Measurements from ENCODE around the gene SULT1C4.

Gene SULT1C4

DNA sequence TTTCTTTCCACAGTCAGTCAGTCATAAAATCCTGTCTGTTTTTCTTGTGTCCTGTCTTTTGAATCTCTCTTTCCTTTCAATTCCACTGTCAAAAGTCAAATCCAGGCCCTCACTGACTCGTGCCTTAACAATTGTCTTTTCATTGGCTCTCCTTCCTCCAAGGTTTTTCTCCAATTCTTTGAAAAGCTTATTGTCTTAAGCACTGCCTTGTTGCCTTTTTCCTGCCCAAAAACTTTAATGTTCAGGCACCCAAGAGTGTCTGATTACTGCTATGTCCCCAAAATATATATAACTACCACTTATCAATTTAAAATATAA is 13.9 kb upstream of the SULT1C4 start:
- H3K4me1 ChIP-seq (ENCODE audit: insufficient read depth, insufficient read length): no peaks in the 10 kb centered on the region
- H3K36me3 ChIP-seq (ENCODE audit: insufficient read depth, insufficient read length, low read length): no peaks in the 10 kb centered on the region
- TF ChIP-seq ZNF274 (IDR thresholded peaks at IDR 0.05; ENCODE audit: low read depth, low read length) (no peak), YY1 (IDR thresholded peaks at IDR 0.05; ENCODE audit: insufficient read depth, insufficient read length) (no peak), SUZ12 (IDR thresholded peaks at IDR 0.05; ENCODE audit: extremely low read depth, insufficient read depth, insufficient read length) (no peak)
- H3K9me3 ChIP-seq (ENCODE audit: insufficient read depth, low read length): peaks cover 18% of the 10 kb centered on the region
- no peak overlapping the region for H3K4me3 ChIP-seq (ENCODE audit: insufficient read length, low read depth)
- H3K9ac ChIP-seq (ENCODE audit: insufficient read length, low read depth): no peak overlapping the region
- no peaks in the 10 kb centered on the region for H3K27me3 ChIP-seq (ENCODE audit: insufficient read depth, insufficient read length)
- no peak for DNase-seq (ENCODE audit: low read depth, low spot score)

DNA sequence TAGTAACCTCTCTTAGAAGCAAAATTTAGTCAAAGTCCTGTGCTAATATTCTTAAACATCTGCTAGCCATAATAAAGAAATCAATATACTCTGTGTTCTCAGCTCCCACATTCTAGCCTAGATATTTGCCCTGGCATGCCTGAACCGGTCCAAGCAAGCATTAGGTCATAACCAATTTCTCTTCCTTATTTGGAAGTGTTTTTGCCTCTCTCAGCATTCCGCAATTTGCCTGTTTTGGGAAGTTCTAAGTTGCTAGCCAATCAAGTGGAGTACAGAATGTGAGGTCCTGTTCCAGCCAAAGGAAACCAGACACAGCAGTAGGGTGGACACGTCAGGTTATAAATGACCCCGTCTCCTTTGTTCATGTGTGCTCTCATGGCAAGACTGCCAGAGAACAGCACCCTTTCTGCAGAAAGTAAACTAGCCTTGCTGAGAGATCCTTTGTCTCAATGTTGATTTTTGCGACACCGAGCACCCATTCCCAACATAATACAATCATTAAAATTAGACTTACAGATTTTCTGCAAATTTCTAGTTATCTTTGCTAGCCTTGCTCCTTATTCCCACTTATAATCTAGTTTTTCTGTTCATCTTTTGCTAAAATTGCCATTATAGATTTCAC is 13.0 kb upstream of the SULT1C4 start:
- H3K9me3 ChIP-seq (ENCODE audit: insufficient read depth, low read length): peaks cover 18% of the 10 kb centered on the region
- TF ChIP-seq ZNF274 (IDR thresholded peaks at IDR 0.05; ENCODE audit: low read depth, low read length): no peak
- no peak for TF ChIP-seq SUZ12 (IDR thresholded peaks at IDR 0.05; ENCODE audit: extremely low read depth, insufficient read depth, insufficient read length)
- TF ChIP-seq YY1 (IDR thresholded peaks at IDR 0.05; ENCODE audit: insufficient read depth, insufficient read length): no peak
- H3K36me3 ChIP-seq (ENCODE audit: insufficient read depth, insufficient read length, low read length): no peaks in the 10 kb centered on the region
- no peak for DNase-seq (ENCODE audit: low read depth, low spot score)
- no peaks in the 10 kb centered on the region for H3K4me1 ChIP-seq (ENCODE audit: insufficient read depth, insufficient read length)
- H3K9ac ChIP-seq (ENCODE audit: insufficient read length, low read depth): no peak overlapping the region
- H3K4me3 ChIP-seq (ENCODE audit: insufficient read length, low read depth): no peak overlapping the region
- H3K27me3 ChIP-seq (ENCODE audit: insufficient read depth, insufficient read length): no peaks in the 10 kb centered on the region

- TF ChIP-seq YY1 (IDR thresholded peaks at IDR 0.05; ENCODE audit: insufficient read depth, insufficient read length) (no peak), ZNF274 (IDR thresholded peaks at IDR 0.05; ENCODE audit: low read depth, low read length) (no peak), SUZ12 (IDR thresholded peaks at IDR 0.05; ENCODE audit: extremely low read depth, insufficient read depth, insufficient read length) (no peak)
- Histone ChIP-seq H3K9ac (ENCODE audit: insufficient read length, low read depth) (no peak overlapping the region), H3K9me3 (ENCODE audit: insufficient read depth, low read length) (peaks cover 18% of the 10 kb centered on the region), H3K27me3 (ENCODE audit: insufficient read depth, insufficient read length) (no peaks in the 10 kb centered on the region), H3K4me1 (ENCODE audit: insufficient read depth, insufficient read length) (no peaks in the 10 kb centered on the region), H3K36me3 (ENCODE audit: insufficient read depth, insufficient read length, low read length) (no peaks in the 10 kb centered on the region), H3K4me3 (ENCODE audit: insufficient read length, low read depth) (no peak overlapping the region)
- DNase-seq (ENCODE audit: low read depth, low spot score): no peak
Measured at GRCh38 chr2:108365656-108366055, 12.1 kb upstream of the SULT1C4 start.

DNA sequence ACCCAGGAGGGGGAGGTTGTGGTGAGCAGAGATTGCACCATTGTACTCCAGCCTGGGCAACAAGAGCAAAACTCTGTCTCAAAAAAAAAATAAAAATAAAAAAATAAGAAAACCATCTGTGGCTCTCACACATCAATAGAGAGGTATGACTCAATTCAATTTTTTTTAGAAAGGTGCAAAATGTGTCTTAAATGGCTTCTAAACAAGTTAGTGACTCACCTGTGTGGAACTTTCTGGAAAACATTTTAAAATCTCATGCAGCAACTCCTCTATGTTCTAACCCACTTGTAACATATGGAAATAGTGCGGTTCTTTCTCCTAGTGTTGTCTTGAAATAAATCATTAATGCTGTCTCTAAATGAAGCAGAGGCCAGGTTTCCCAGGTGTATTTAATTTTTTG is 10.7 kb upstream of the SULT1C4 start:
- Histone ChIP-seq H3K9ac (ENCODE audit: insufficient read length, low read depth) (no peak overlapping the region), H3K4me1 (ENCODE audit: insufficient read depth, insufficient read length) (no peaks in the 10 kb centered on the region), H3K27me3 (ENCODE audit: insufficient read depth, insufficient read length) (no peaks in the 10 kb centered on the region), H3K9me3 (ENCODE audit: insufficient read depth, low read length) (peaks cover 18% of the 10 kb centered on the region), H3K4me3 (ENCODE audit: insufficient read length, low read depth) (no peak overlapping the region), H3K36me3 (ENCODE audit: insufficient read depth, insufficient read length, low read length) (no peaks in the 10 kb centered on the region)
- no peak for DNase-seq (ENCODE audit: low read depth, low spot score)
- TF ChIP-seq SUZ12 (IDR thresholded peaks at IDR 0.05; ENCODE audit: extremely low read depth, insufficient read depth, insufficient read length): no peak
- no peak for TF ChIP-seq YY1 (IDR thresholded peaks at IDR 0.05; ENCODE audit: insufficient read depth, insufficient read length)
- TF ChIP-seq ZNF274 (IDR thresholded peaks at IDR 0.05; ENCODE audit: low read depth, low read length): no peak

GRCh38 chr2:108367561-108368175 is 10.1 kb upstream of the SULT1C4 start:
- no peaks in the 10 kb centered on the region for H3K4me1 ChIP-seq (ENCODE audit: insufficient read depth, insufficient read length)
- no peak overlapping the region for H3K4me3 ChIP-seq (ENCODE audit: insufficient read length, low read depth)
- H3K9ac ChIP-seq (ENCODE audit: insufficient read length, low read depth): no peak overlapping the region
- TF ChIP-seq ZNF274 (IDR thresholded peaks at IDR 0.05; ENCODE audit: low read depth, low read length): no peak
- TF ChIP-seq SUZ12 (IDR thresholded peaks at IDR 0.05; ENCODE audit: extremely low read depth, insufficient read depth, insufficient read length): no peak
- TF ChIP-seq YY1 (IDR thresholded peaks at IDR 0.05; ENCODE audit: insufficient read depth, insufficient read length): no peak
- peaks cover 18% of the 10 kb centered on the region for H3K9me3 ChIP-seq (ENCODE audit: insufficient read depth, low read length)
- H3K27me3 ChIP-seq (ENCODE audit: insufficient read depth, insufficient read length): no peaks in the 10 kb centered on the region
- no peaks in the 10 kb centered on the region for H3K36me3 ChIP-seq (ENCODE audit: insufficient read depth, insufficient read length, low read length)
- no peak for DNase-seq (ENCODE audit: low read depth, low spot score)

DNA sequence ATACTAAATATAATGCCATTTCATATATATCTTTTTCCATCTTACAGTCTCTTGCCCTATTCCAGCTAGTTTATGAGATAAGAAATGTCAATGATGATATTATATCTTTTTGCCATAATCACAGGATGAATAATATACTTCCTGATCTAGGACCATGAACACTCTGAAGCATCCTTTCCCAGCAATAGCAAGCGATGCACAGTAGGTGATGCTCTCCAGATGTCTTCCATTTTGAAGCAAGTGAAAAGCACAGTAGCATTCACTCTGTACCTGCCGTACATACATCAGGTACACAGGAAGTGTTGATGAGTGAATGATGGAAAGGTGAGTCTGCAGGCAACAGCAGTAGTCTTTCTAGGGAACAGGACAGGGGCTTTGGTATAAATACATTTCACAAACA is 8.6 kb upstream of the SULT1C4 start:
- H3K36me3 ChIP-seq (ENCODE audit: insufficient read depth, insufficient read length, low read length): no peaks in the 10 kb centered on the region
- no peak overlapping the region for H3K4me3 ChIP-seq (ENCODE audit: insufficient read length, low read depth)
- TF ChIP-seq SUZ12 (IDR thresholded peaks at IDR 0.05; ENCODE audit: extremely low read depth, insufficient read depth, insufficient read length): no peak
- no peak for TF ChIP-seq ZNF274 (IDR thresholded peaks at IDR 0.05; ENCODE audit: low read depth, low read length)
- TF ChIP-seq YY1 (IDR thresholded peaks at IDR 0.05; ENCODE audit: insufficient read depth, insufficient read length): no peak
- H3K9me3 ChIP-seq (ENCODE audit: insufficient read depth, low read length): peaks cover 18% of the 10 kb centered on the region
- H3K27me3 ChIP-seq (ENCODE audit: insufficient read depth, insufficient read length): no peaks in the 10 kb centered on the region
- H3K9ac ChIP-seq (ENCODE audit: insufficient read length, low read depth): no peak overlapping the region
- H3K4me1 ChIP-seq (ENCODE audit: insufficient read depth, insufficient read length): no peaks in the 10 kb centered on the region
- no peak for DNase-seq (ENCODE audit: low read depth, low spot score)

- H3K4me1 ChIP-seq (ENCODE audit: insufficient read depth, insufficient read length): no peaks in the 10 kb centered on the region
- no peaks in the 10 kb centered on the region for H3K27me3 ChIP-seq (ENCODE audit: insufficient read depth, insufficient read length)
- DNase-seq (ENCODE audit: low read depth, low spot score): no peak
- no peaks in the 10 kb centered on the region for H3K36me3 ChIP-seq (ENCODE audit: insufficient read depth, insufficient read length, low read length)
- H3K4me3 ChIP-seq (ENCODE audit: insufficient read length, low read depth): no peak overlapping the region
- H3K9ac ChIP-seq (ENCODE audit: insufficient read length, low read depth): no peak overlapping the region
- TF ChIP-seq SUZ12 (IDR thresholded peaks at IDR 0.05; ENCODE audit: extremely low read depth, insufficient read depth, insufficient read length) (no peak), ZNF274 (IDR thresholded peaks at IDR 0.05; ENCODE audit: low read depth, low read length) (no peak), YY1 (IDR thresholded peaks at IDR 0.05; ENCODE audit: insufficient read depth, insufficient read length) (no peak)
- peaks cover 8% of the 10 kb centered on the region for H3K9me3 ChIP-seq (ENCODE audit: insufficient read depth, low read length)
Measured at GRCh38 chr2:108370080-108370479, 7.7 kb upstream of the SULT1C4 start.
